GM23338 (cell line): ENCODE data around the gene MPZ. TPM values are rescaled to one million over a fixed set of nuclear protein-coding genes. Genes with fewer than 3 reads are reported as not detected.

Experiments
- ATAC-seq: fragments of 200-7000 bp; cut with Tn5 transposase; 3 replicates; pipeline ENCODE4 v1.9.1; 2020
- DNase-seq: peaks from one replicate; pipeline ENCODE4 v3.0.0-alpha.2; 2015; ENCODE audit warnings: low spot score
- H2AFZ ChIP-seq: fragments of 200-600 bp; sonication (generic); 2 replicates; pipeline ENCODE4 v1.8.0; 2016; ENCODE audit warnings: antibody characterized with exemption, mild to moderate bottlenecking, moderate library complexity
- H3F3A ChIP-seq: fragments of 200-600 bp; sonication (generic); replicated peaks from 2 replicates; pipeline ENCODE4 v1.8.0; 2017; ENCODE audit warnings: antibody characterized with exemption, mixed run types, low read depth
- H3K27ac ChIP-seq: fragments of 200-600 bp; sonication (generic); 2 replicates; pipeline ENCODE4 v1.6.1; 2016; ENCODE audit warnings: low read depth
- H3K27me3 ChIP-seq: fragments of 200-600 bp; sonication (generic); 2 replicates; pipeline ENCODE4 v1.8.0; 2016; ENCODE audit warnings: mild to moderate bottlenecking, mixed run types, moderate library complexity; ENCODE audit not compliant: insufficient read depth
- H3K36me3 ChIP-seq: fragments of 200-600 bp; sonication (generic); 2 replicates; pipeline ENCODE4 v1.8.0; 2016; ENCODE audit warnings: mild to moderate bottlenecking; ENCODE audit not compliant: insufficient read depth
- H3K4me1 ChIP-seq: fragments of 200-600 bp; sonication (generic); 2 replicates; pipeline ENCODE4 v1.8.0; 2016; ENCODE audit warnings: mild to moderate bottlenecking, moderate library complexity; ENCODE audit not compliant: insufficient read depth
- H3K4me2 ChIP-seq: fragments of 200-600 bp; sonication (generic); 2 replicates; pipeline ENCODE4 v1.7.1; 2017; ENCODE audit warnings: mixed run types
- H3K4me3 ChIP-seq: fragments of 200-600 bp; sonication (generic); 2 replicates; pipeline ENCODE4 v1.6.1; 2016; ENCODE audit warnings: mixed run types
- H3K79me2 ChIP-seq: fragments of 200-600 bp; sonication (generic); replicated peaks from 2 replicates; pipeline ENCODE4 v1.8.0; 2017; ENCODE audit warnings: mild to moderate bottlenecking; ENCODE audit not compliant: insufficient read depth
- H3K9me2 ChIP-seq: fragments of 200-600 bp; sonication (generic); 2 replicates; pipeline ENCODE4 v1.8.0; 2017; ENCODE audit not compliant: insufficient read depth
- H4K20me1 ChIP-seq: fragments of 200-600 bp; sonication (generic); replicated peaks from 2 replicates; pipeline ENCODE4 v1.8.0; 2017; ENCODE audit warnings: mild to moderate bottlenecking; ENCODE audit not compliant: insufficient read depth
- H3K27ac Mint-ChIP-seq: 2 replicates; pipeline ENCODE4 v1.8.0; 2020; ENCODE audit warnings: inconsistent platforms, mild to moderate bottlenecking, moderate library complexity, mixed read lengths
- H3K27me3 Mint-ChIP-seq: 3 replicates; pipeline ENCODE4 v1.8.0; 2022; ENCODE audit warnings: low read depth, mild to moderate bottlenecking, moderate library complexity, mixed read lengths, inconsistent platforms; ENCODE audit not compliant: insufficient read depth, poor library complexity
- H3K36me3 Mint-ChIP-seq: 3 replicates; pipeline ENCODE4 v1.8.0; 2021; ENCODE audit warnings: low read depth, mild to moderate bottlenecking, inconsistent platforms, moderate library complexity, mixed read lengths
- H3K4me1 Mint-ChIP-seq: 3 replicates; pipeline ENCODE4 v1.8.0; 2020; ENCODE audit warnings: mild to moderate bottlenecking, inconsistent platforms, mixed read lengths
- H3K4me3 Mint-ChIP-seq: 3 replicates; pipeline ENCODE4 v1.8.0; 2021; ENCODE audit warnings: moderate library complexity, mild to moderate bottlenecking, inconsistent platforms, mixed read lengths
- H3K9me3 Mint-ChIP-seq: 3 replicates; pipeline ENCODE4 v1.8.0; 2020; ENCODE audit warnings: moderate library complexity, mild to moderate bottlenecking, inconsistent platforms, mixed read lengths
- CREB1 ChIP-seq: fragments of 250-450 bp; sonication (Bioruptor Pico); IDR thresholded peaks from 2 replicates; pipeline ENCODE4 v1.5.0; 2020; ENCODE audit warnings: low read depth, mild to moderate bottlenecking, moderate library complexity
- CTCF ChIP-seq, 2 experiments: fragments of 200-600 bp in 1 of 2; sonication (generic) in 1 of 2; conservative IDR thresholded peaks; 2 replicates each; pipeline versions ENCODE4 v1.5.1 to v1.6.1; 2016 to 2017; ENCODE audit warnings: antibody characterized with exemption in 2 of 2, low read depth in 2 of 2, mild to moderate bottlenecking in 2 of 2, moderate library complexity in 1 of 2
- ETS1 ChIP-seq: IDR thresholded peaks from 2 replicates; pipeline ENCODE4 v1.6.1; 2016; ENCODE audit warnings: antibody characterized with exemption
- EZH2 ChIP-seq: fragments of 200-600 bp; sonication (generic); IDR thresholded peaks from one replicate; pipeline ENCODE4 v1.8.0; 2017; ENCODE audit warnings: antibody characterized with exemption, mild to moderate bottlenecking, low read depth; ENCODE audit not compliant: unreplicated experiment
- EZH2phosphoT487 ChIP-seq: fragments of 200-600 bp; sonication (generic); IDR thresholded peaks from one replicate; pipeline ENCODE4 v1.8.1; 2018; ENCODE audit warnings: antibody characterized with exemption; ENCODE audit not compliant: unreplicated experiment
- JUNB ChIP-seq: IDR thresholded peaks from one replicate; pipeline ENCODE4 v1.6.1; 2016; ENCODE audit warnings: antibody characterized with exemption; ENCODE audit not compliant: unreplicated experiment
- NANOG ChIP-seq: IDR thresholded peaks from 2 replicates; pipeline ENCODE4 v1.6.1; 2016; ENCODE audit warnings: antibody characterized with exemption, borderline replicate concordance
- POLR2AphosphoS5 ChIP-seq: IDR thresholded peaks from 2 replicates; pipeline ENCODE4 v1.6.1; 2016; ENCODE audit warnings: antibody characterized with exemption, low read depth
- REST ChIP-seq: IDR thresholded peaks from one replicate; pipeline ENCODE4 v1.6.1; 2018; ENCODE audit warnings: antibody characterized with exemption; ENCODE audit not compliant: unreplicated experiment
- STAT1 ChIP-seq: IDR thresholded peaks from one replicate; pipeline ENCODE4 v1.6.1; 2016; ENCODE audit warnings: antibody characterized with exemption; ENCODE audit not compliant: unreplicated experiment
- ZNF114 ChIP-seq: fragments of 250-450 bp; sonication (Bioruptor Pico); IDR thresholded peaks from 2 replicates; pipeline ENCODE4 v1.5.0; 2020; ENCODE audit warnings: mild to moderate bottlenecking, moderate library complexity
- ZNF331 ChIP-seq: fragments of 250-450 bp; sonication (Bioruptor Pico); IDR thresholded peaks from 2 replicates; pipeline ENCODE4 v1.5.0; 2020; ENCODE audit warnings: low read depth, mild to moderate bottlenecking, moderate library complexity
- ZNF462 ChIP-seq: fragments of 250-450 bp; sonication (Bioruptor Pico); IDR thresholded peaks from 2 replicates; pipeline ENCODE4 v1.5.0; 2020; ENCODE audit warnings: mild to moderate bottlenecking, moderate library complexity
- polyA plus RNA-seq: library from polyadenylated mRNA; unstranded; fragments of >200 nt; fragmentation: Nextera tagmentation; extraction: Ambion mirVana; gene quantifications from 2 replicates; pipeline ENCODE4 v1.2.1, GENCODE V29; 2016
- total RNA-seq: library from RNA; depleted of rRNA; stranded (reverse); fragments of >200 nt; shearing (Covaris generic); gene quantifications from 2 replicates; pipeline ENCODE4 v1.2.3, GENCODE V29; 2014

MPZ gene
- total and polyA plus RNA-seq, 2 experiments from 2014 or later, result 1.9 to 4.0 TPM

GRCh38 chr1:161350671-161351070 lies 40.9 kb upstream of the MPZ start:
- H4K20me1 ChIP-seq, result peaks cover 12% of the 10 kb centered on the region
- H3K9me2 ChIP-seq, result no peaks in the 10 kb centered on the region
- no peaks in the 10 kb centered on the region for H3K4me1 ChIP-seq
- H3K4me2 ChIP-seq, result no peak overlapping the region
- no peaks in the 10 kb centered on the region; the same call in none of the 2 replicates for H3K36me3 ChIP-seq
- no peak for DNase-seq
- H3K27me3 ChIP-seq, result no peaks in the 10 kb centered on the region
- Mint-ChIP-seq H3K9me3 (no peaks in the 10 kb centered on the region), H3K36me3 (peaks cover 7% of the 10 kb centered on the region), H3K4me1 (no peaks in the 10 kb centered on the region), H3K27me3 (no peaks in the 10 kb centered on the region), H3K4me3 (no peak overlapping the region), H3K27ac (no peak overlapping the region; the same call in 1 of the 2 replicates)
- no peak for ATAC-seq
- no peak overlapping the region for H3K27ac ChIP-seq
- no peak overlapping the region for H3K4me3 ChIP-seq
- no peak overlapping the region for H2AFZ ChIP-seq
- TF ChIP-seq EZH2phosphoT487, result no peak
- TF ChIP-seq POLR2AphosphoS5, result no peak
- TF ChIP-seq ZNF114, result no peak
- TF ChIP-seq REST, result no peak
- TF ChIP-seq CREB1 (CRISPR knock-in tag), result no peak
- no peak for TF ChIP-seq ETS1
- TF ChIP-seq JUNB, result no peak
- TF ChIP-seq EZH2, result no peak
- TF ChIP-seq NANOG, result no peak
- no peak for TF ChIP-seq STAT1
- no peak for TF ChIP-seq CTCF (conservative IDR thresholded peaks at IDR 0.05; ENCODE audit: low read depth in 2 of 2)
- no peak for TF ChIP-seq ZNF462 (CRISPR knock-in tag)
- no peak for TF ChIP-seq ZNF331
- no peaks in the 10 kb centered on the region; the same call in 1 of the 2 replicates for H3K79me2 ChIP-seq
- 0 out of 2 replicates have a peak, but pooled peaks cover 3% of the 10 kb centered on the region for H3F3A ChIP-seq
